ENCODE data around the gene TAF6.
"Not testable (repeated sequence)": the region's sequence is repeated elsewhere in the genome, so short reads cannot be mapped to it uniquely, and the experiment has no call there.

TAF6 gene

GRCh38 chr7:100130608-100131453 lies 11.7 kb upstream of the TAF6 start:
- H3K27ac ChIP-seq (ENCODE audit: poor library complexity, severe bottlenecking) = no peak overlapping the region
- H3K4me1 ChIP-seq (ENCODE audit: insufficient read depth, poor library complexity, severe bottlenecking) = peaks cover 1% of the 10 kb centered on the region
- no peaks in the 10 kb centered on the region for H3K9me3 ChIP-seq (ENCODE audit: severe bottlenecking)
- TF ChIP-seq, protein P1, sequence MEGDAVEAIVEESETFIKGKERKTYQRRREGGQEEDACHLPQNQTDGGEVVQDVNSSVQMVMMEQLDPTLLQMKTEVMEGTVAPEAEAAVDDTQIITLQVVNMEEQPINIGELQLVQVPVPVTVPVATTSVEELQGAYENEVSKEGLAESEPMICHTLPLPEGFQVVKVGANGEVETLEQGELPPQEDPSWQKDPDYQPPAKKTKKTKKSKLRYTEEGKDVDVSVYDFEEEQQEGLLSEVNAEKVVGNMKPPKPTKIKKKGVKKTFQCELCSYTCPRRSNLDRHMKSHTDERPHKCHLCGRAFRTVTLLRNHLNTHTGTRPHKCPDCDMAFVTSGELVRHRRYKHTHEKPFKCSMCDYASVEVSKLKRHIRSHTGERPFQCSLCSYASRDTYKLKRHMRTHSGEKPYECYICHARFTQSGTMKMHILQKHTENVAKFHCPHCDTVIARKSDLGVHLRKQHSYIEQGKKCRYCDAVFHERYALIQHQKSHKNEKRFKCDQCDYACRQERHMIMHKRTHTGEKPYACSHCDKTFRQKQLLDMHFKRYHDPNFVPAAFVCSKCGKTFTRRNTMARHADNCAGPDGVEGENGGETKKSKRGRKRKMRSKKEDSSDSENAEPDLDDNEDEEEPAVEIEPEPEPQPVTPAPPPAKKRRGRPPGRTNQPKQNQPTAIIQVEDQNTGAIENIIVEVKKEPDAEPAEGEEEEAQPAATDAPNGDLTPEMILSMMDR (IDR thresholded peaks at IDR 0.05; ENCODE audit: poor library complexity, severe bottlenecking) = peak; percentile 78
- DNase-seq (ENCODE audit: low spot score) (no peak), ATAC-seq (ENCODE audit: low read depth) (no peak)
- H3K4me3 ChIP-seq (ENCODE audit: severe bottlenecking) = no peak overlapping the region
- H3K36me3 ChIP-seq (ENCODE audit: low read depth) = no peaks in the 10 kb centered on the region
- no peaks in the 10 kb centered on the region for H3K27me3 ChIP-seq (ENCODE audit: insufficient read depth, poor library complexity, severe bottlenecking)

DNA sequence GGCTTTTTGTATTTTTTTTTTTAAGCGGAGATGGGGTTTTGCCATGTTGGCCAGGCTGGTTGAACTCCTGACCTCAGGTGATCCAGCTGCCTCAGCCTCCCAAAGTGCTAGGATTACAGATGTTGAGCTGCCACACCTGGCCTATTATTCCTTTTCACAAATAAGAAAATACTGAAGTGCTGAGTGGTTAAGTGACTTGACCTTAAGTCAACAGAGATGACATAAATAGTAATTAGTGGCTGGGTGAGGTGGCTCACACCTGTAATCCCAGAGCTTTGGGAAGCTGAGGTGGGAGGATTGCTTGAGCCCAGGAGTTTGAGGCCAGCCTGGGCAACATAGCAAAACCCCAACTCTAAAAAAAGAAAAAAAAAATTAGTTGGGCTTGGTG lies 11.1 kb upstream of the TAF6 start:
- H3K27ac ChIP-seq (ENCODE audit: poor library complexity, severe bottlenecking); DNase-seq (ENCODE audit: low spot score); H3K27me3 ChIP-seq (ENCODE audit: insufficient read depth, poor library complexity, severe bottlenecking); H3K4me3 ChIP-seq (ENCODE audit: severe bottlenecking); H3K9me3 ChIP-seq (ENCODE audit: severe bottlenecking); ATAC-seq (ENCODE audit: low read depth); H3K36me3 ChIP-seq (ENCODE audit: low read depth); H3K4me1 ChIP-seq (ENCODE audit: insufficient read depth, poor library complexity, severe bottlenecking): not testable (repeated sequence)

- H3K4me3 ChIP-seq (ENCODE audit: severe bottlenecking) = no peak overlapping the region
- H3K9me3 ChIP-seq (ENCODE audit: severe bottlenecking) = no peaks in the 10 kb centered on the region
- TF ChIP-seq, protein P1 (IDR thresholded peaks at IDR 0.05; ENCODE audit: poor library complexity, severe bottlenecking) = no peak
- H3K36me3 ChIP-seq (ENCODE audit: low read depth) = no peaks in the 10 kb centered on the region
- peaks cover 5% of the 10 kb centered on the region for H3K4me1 ChIP-seq (ENCODE audit: insufficient read depth, poor library complexity, severe bottlenecking)
- H3K27me3 ChIP-seq (ENCODE audit: insufficient read depth, poor library complexity, severe bottlenecking) = no peaks in the 10 kb centered on the region
- DNase-seq (ENCODE audit: low spot score) = no peak
- ATAC-seq (ENCODE audit: low read depth) = no peak
- no peak overlapping the region for H3K27ac ChIP-seq (ENCODE audit: poor library complexity, severe bottlenecking)
Measured at GRCh38 chr7:100128637-100128963, 9.4 kb upstream of the TAF6 start.

- H3K36me3 ChIP-seq (ENCODE audit: low read depth) = no peaks in the 10 kb centered on the region
- DNase-seq (ENCODE audit: low spot score) = no peak
- ATAC-seq (ENCODE audit: low read depth) = peak; percentile 9; the same call in 1 of the 3 replicates
- H3K27ac ChIP-seq (ENCODE audit: poor library complexity, severe bottlenecking) = peak overlapping the region; percentile 89
- H3K4me3 ChIP-seq (ENCODE audit: severe bottlenecking) = peak overlapping the region; percentile 61
- H3K4me1 ChIP-seq (ENCODE audit: insufficient read depth, poor library complexity, severe bottlenecking) = peaks cover 5% of the 10 kb centered on the region
- H3K9me3 ChIP-seq (ENCODE audit: severe bottlenecking) = no peaks in the 10 kb centered on the region
- H3K27me3 ChIP-seq (ENCODE audit: insufficient read depth, poor library complexity, severe bottlenecking) = no peaks in the 10 kb centered on the region
- TF ChIP-seq, protein P1 (IDR thresholded peaks at IDR 0.05; ENCODE audit: poor library complexity, severe bottlenecking) = no peak
Measured at GRCh38 chr7:100127866-100128636, 8.9 kb upstream of the TAF6 start.

GRCh38 chr7:100126931-100127865 lies 8.0 kb upstream of the TAF6 start, which contains the start of gene MBLAC1:
Gene MBLAC1, plus strand, starts transcription at chr7:100126967. Its CDS starts 429 bp downstream, at chr7:100127396.
- H3K36me3 ChIP-seq (ENCODE audit: low read depth) = no peaks in the 10 kb centered on the region
- TF ChIP-seq, protein P1 (IDR thresholded peaks at IDR 0.05; ENCODE audit: poor library complexity, severe bottlenecking) = no peak
- peak within 1 kb of the TSS; percentile 89 for H3K27ac ChIP-seq (ENCODE audit: poor library complexity, severe bottlenecking)
- DNase-seq (ENCODE audit: low spot score) = peak; percentile 88
- no peaks in the 10 kb centered on the region for H3K27me3 ChIP-seq (ENCODE audit: insufficient read depth, poor library complexity, severe bottlenecking)
- no peaks in the 10 kb centered on the region for H3K9me3 ChIP-seq (ENCODE audit: severe bottlenecking)
- H3K4me3 ChIP-seq (ENCODE audit: severe bottlenecking) = peak within 1 kb of the TSS; percentile 61
- peaks cover 5% of the 10 kb centered on the region for H3K4me1 ChIP-seq (ENCODE audit: insufficient read depth, poor library complexity, severe bottlenecking)
- ATAC-seq (ENCODE audit: low read depth) = peak; percentile 71
